ENCODE measurements around the gene P2RX3.

The P2RX3 gene

GRCh38 chr11:57322256-57323166 lies 15.6 kb upstream of the P2RX3 start:
- TF ChIP-seq CTCF (IDR thresholded peaks at IDR 0.05; ENCODE audit: low read depth, low read length, missing control alignments), result peak; percentile 11
- DNase-seq, result peak; percentile 96
- H3K27me3 ChIP-seq (replicated peaks), result no peaks in the 10 kb centered on the region
- in situ Hi-C loops (cut with HindIII; ENCODE audit: low pct_ligation_motif_present, low sequenced_read_pairs), result no loop called here
- peak overlapping the region; percentile 93 for H3K27ac ChIP-seq
- peaks cover 43% of the 10 kb centered on the region for H3K36me3 ChIP-seq (replicated peaks)
- H3K4me3 ChIP-seq (ENCODE audit: low read depth, low read length), result peak overlapping the region; percentile 78

GRCh38 chr11:57323167-57323854 lies 14.8 kb upstream of the P2RX3 start:
- TF ChIP-seq CTCF (IDR thresholded peaks at IDR 0.05; ENCODE audit: low read depth, low read length, missing control alignments), result peak; percentile 48
- DNase-seq, result peak; percentile 45
- in situ Hi-C loops (cut with HindIII; ENCODE audit: low pct_ligation_motif_present, low sequenced_read_pairs), result no loop called here
- no peaks in the 10 kb centered on the region for H3K27me3 ChIP-seq (replicated peaks)
- peaks cover 43% of the 10 kb centered on the region for H3K36me3 ChIP-seq (replicated peaks)
- H3K4me3 ChIP-seq (ENCODE audit: low read depth, low read length), result peak overlapping the region; percentile 78
- peak overlapping the region; percentile 93 for H3K27ac ChIP-seq

GRCh38 chr11:57323855-57324153 lies 14.3 kb upstream of the P2RX3 start:
- in situ Hi-C loops (cut with HindIII; ENCODE audit: low pct_ligation_motif_present, low sequenced_read_pairs), result no loop called here
- Histone ChIP-seq H3K27me3 (replicated peaks) (no peaks in the 10 kb centered on the region), H3K36me3 (replicated peaks) (peaks cover 43% of the 10 kb centered on the region), H3K27ac (peak overlapping the region; percentile 93), H3K4me3 (ENCODE audit: low read depth, low read length) (peak overlapping the region; percentile 78)
- no peak for TF ChIP-seq CTCF (IDR thresholded peaks at IDR 0.05; ENCODE audit: low read depth, low read length, missing control alignments)
- no peak for DNase-seq

GRCh38 chr11:57324154-57324885 lies 13.8 kb upstream of the P2RX3 start:
- H3K27me3 ChIP-seq (replicated peaks), result no peaks in the 10 kb centered on the region
- H3K27ac ChIP-seq, result peak overlapping the region; percentile 96
- peak; percentile 34 for DNase-seq
- no peak for TF ChIP-seq CTCF (IDR thresholded peaks at IDR 0.05; ENCODE audit: low read depth, low read length, missing control alignments)
- peak overlapping the region; percentile 78 for H3K4me3 ChIP-seq (ENCODE audit: low read depth, low read length)
- H3K36me3 ChIP-seq (replicated peaks), result peaks cover 44% of the 10 kb centered on the region
- in situ Hi-C loops (cut with HindIII; ENCODE audit: low pct_ligation_motif_present, low sequenced_read_pairs), result no loop called here

- peak within 1 kb of the TSS; percentile 96 for H3K27ac ChIP-seq
- no peaks in the 10 kb centered on the region for H3K27me3 ChIP-seq (replicated peaks)
- H3K4me3 ChIP-seq (ENCODE audit: low read depth, low read length), result peak within 1 kb of the TSS; percentile 78
- DNase-seq, result peak; percentile 98
- in situ Hi-C loops (cut with HindIII; ENCODE audit: low pct_ligation_motif_present, low sequenced_read_pairs), result no loop called here
- TF ChIP-seq CTCF (IDR thresholded peaks at IDR 0.05; ENCODE audit: low read depth, low read length, missing control alignments), result peak; percentile 13
- H3K36me3 ChIP-seq (replicated peaks), result peaks cover 46% of the 10 kb centered on the region
Observed at GRCh38 chr11:57324886-57325734, 13.0 kb upstream of the P2RX3 start, which contains the start of gene TNKS1BP1. TNKS1BP1 (minus strand) TSS chr11:57324952; CDS start chr11:57321885, 3,067 bp downstream.

All from brain microvascular endothelial cell (primary cell).